ENCODE measurements around the gene SEMA3F.

SEMA3F gene

GRCh38 chr3:50227390-50228183 is 72.5 kb downstream of the SEMA3F start:
- peak; percentile 96 for TF ChIP-seq CTCF (conservative IDR thresholded peaks at IDR 0.05)
- peak overlapping the region; percentile 82 for H3K27ac ChIP-seq

DNA sequence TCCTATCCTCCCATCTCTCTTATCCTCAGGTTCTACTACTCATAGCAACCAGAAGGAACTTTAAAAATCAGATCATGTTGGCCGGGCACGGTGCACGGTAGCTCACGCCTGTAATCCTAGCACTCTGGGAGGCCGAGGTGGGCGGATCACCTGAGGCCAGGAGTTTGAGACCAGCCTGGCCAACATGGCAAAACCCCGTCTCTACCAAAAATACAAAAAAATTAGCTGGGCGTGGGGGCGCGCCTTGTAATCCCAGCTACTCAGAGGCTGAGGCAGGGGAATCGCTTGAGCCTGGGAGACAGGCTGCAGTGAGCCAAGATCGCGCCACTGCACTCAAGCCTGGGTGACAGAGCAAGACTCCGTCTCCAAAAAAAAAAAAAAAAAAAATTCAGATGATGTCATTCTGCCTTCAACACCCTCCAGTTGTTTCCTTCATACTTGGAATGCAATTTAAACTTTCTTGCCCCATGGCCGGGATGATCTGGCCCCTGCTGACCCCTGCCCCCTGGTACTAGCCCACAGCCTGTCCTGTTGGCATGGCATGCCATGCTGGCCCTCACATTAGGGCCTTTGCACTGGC is 73.2 kb downstream of the SEMA3F start:
- peak overlapping the region; percentile 82 for H3K27ac ChIP-seq

DNA sequence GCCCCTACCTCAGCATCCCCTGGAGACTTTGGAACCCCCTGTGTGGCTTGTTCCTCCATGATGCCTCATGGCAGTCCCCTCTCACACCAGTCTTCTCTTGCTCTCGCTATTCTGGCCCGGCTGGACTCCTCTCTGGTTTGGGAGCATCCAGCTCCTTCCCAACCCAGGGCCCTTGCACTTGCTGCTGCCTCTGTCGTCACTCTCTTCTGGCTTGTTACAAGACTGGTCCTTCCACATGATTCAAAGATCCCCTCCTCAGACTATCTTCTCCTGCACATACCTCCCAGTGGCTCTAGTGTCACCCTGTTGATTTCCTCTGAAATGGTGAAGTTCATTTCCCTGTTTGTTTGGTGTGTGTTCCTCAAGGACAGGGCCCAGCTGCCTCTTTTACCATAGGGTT is 74.4 kb downstream of the SEMA3F start:
- TF ChIP-seq CTCF (conservative IDR thresholded peaks at IDR 0.05) = no peak
- no peak overlapping the region for H3K27ac ChIP-seq

DNA sequence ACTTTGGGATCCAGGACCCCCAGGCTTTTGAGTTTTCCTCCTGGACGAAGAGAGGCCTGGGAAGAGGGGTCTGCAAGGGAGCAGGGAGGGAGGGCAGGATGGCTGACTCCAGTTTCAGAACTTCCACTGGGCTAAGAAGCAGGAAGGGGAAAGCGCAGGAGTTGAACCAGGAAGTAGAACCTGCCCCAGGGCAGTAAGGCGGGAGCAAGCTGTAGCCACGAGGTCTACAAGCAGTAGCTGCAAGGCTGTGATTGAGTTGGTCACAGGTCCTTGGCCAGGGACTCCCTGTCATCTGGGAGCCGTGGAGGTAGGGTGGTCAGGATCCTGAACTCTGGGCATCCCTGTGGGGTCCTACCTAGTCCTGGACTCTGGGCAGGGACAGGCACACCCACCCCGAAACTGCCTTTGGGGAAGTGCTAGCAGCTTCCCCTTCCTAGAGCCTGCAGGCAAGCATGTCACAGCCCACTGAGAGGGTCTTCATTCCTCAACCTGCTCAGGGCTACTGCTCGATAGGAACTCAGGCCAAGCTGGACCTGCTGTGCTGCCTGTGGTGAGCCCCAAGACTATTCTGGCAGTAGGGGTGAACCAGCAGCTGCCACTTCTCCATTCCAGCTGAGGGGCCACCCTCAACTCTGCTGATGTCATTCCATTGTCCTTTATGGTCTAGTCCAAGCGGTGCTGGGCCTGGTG is 75.1 kb downstream of the SEMA3F start:
- no peak for TF ChIP-seq CTCF (conservative IDR thresholded peaks at IDR 0.05)
- no peak overlapping the region for H3K27ac ChIP-seq

- TF ChIP-seq CTCF (conservative IDR thresholded peaks at IDR 0.05) = no peak
- no peak overlapping the region for H3K27ac ChIP-seq
Measured at GRCh38 chr3:50230794-50231125, 75.6 kb downstream of the SEMA3F start.

- no peak overlapping the region for H3K27ac ChIP-seq
- TF ChIP-seq CTCF (conservative IDR thresholded peaks at IDR 0.05) = no peak
Measured at GRCh38 chr3:50231581-50231980, 76.5 kb downstream of the SEMA3F start.

- H3K27ac ChIP-seq = no peak overlapping the region
- no peak for TF ChIP-seq CTCF (conservative IDR thresholded peaks at IDR 0.05)
Measured at GRCh38 chr3:50232303-50232702, 77.2 kb downstream of the SEMA3F start.

DNA sequence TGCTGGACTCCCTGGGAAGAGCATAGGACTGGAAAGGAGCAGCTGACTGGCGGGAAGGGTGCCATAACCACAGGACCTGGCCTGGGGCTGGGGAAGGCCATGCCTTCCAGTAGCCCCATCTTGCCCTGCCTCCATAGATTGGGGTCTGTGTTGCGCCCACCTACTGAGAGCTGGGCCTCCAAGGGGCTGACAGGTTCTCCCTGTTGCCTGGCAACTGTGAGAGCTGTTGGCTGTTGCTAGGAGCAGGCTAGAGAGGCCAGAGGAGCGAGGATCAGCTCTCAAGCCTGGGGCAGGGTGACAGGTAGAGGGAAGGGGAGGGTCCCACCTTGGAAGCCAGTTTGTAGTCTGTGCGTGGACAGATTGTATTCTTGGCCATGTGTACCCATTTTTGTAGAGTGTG is 78.1 kb downstream of the SEMA3F start:
- no peak for TF ChIP-seq CTCF (conservative IDR thresholded peaks at IDR 0.05)
- no peak overlapping the region for H3K27ac ChIP-seq
